GM21390 (cell line): Measurements from ENCODE around the gene TANC2.

Experiments
- ATAC-seq: cut with Tn5 transposase; IDR thresholded peaks from one replicate; pipeline ENCODE4 v1.9.1; 2021; ENCODE audit not compliant: unreplicated experiment

The TANC2 gene

DNA sequence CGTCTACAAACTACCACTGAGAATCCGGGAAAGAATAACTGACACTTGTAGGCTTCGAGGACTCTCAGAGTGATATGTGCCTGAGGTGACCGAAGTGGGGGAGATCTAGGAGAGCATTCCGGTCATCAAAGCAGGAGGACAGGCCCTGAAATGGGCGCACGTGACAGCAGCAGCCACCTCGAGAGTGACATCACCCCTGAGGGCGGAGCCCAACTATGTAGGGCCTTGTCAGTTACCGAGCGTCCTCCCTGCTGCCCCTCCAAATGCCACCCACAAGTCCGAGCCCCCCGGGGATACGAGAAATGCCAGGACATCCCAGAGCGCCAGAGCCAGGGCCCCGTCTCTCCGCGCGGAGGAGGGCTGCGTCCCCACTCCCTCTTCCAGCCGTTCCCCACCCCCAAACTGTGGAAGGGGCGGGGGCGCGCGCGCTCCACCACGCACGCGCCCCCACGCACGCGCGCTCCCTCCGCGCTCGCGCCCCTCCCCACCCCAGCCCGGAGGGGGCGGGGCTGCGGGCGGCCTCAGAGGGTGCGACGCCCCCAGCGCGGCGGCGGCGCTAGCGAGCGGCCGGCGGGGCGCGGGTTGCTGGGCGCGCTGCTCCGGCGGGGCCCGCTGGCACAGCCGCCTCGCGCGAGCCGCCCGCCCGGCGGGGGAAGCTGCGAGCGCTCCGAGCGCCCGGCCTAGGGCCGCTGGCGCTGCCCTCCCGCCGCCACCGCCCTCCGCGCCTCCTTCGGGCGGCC is at the start of gene TANC2:
TANC2 (plus strand) TSS at position 550 of the 740 bp plus-strand sequence. CDS start 43,325 bp downstream, outside the sequence.
- peak; percentile 57 for ATAC-seq

DNA sequence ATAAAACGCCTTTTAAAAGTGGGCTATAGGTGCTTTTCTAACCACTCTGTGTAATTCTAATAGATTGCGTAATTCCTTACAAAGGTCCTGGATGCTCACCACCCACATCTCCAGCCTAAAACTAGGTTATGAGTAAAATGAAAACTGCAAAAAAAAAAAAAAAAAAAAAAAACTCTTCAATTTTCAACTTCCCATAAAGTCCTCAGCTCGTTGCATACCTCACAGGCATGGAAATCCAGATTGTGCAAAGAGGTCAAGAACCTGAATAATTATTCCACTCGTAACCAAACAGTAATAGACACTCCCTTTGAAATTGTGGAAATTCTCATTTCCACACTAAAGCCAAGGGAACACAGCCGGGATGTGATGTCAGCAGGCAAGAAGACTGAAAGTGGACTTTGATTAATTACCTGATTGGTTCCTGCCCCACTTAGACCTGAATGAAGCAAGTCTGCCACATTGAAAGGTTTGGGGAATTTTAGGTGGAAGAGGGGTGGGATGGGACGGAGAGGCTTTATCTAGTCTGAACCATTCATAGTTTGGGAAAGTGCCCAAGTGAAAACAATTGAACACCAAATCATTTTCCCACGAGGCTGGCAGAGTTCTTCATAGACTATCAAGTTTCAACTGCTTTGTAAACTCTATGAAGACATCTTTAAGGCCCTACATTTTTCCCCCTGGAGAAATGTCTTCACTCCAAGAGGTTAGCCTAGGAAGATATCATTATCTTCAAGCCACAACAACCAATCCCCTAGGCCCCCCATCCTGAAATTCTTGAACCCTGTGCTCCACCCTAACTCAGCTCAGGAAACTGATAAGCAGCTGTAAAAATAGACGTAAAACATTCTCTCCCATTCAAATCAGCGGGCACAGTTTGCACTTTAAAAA is 49.1 kb upstream of the TANC2 start:
- no peak for ATAC-seq

DNA sequence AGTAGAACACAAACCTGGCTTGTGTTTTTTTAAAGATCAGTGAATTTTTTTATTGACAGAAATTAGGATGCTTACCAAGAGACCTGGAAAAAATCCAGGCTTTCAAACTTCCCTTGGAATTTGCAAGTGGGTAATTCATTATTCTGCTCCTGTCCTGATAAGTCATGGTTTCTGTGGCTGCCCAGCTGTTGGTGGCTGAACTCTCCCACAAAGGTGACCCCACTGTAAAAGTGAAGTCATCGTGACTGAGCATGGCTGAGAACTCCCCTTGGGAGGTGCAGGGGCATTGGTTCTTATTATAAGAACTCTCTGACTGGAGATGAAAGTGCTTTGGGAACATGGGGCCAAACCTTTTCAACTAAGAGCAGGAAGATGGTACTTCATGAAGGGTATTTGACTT is 46.6 kb upstream of the TANC2 start:
- no peak for ATAC-seq

DNA sequence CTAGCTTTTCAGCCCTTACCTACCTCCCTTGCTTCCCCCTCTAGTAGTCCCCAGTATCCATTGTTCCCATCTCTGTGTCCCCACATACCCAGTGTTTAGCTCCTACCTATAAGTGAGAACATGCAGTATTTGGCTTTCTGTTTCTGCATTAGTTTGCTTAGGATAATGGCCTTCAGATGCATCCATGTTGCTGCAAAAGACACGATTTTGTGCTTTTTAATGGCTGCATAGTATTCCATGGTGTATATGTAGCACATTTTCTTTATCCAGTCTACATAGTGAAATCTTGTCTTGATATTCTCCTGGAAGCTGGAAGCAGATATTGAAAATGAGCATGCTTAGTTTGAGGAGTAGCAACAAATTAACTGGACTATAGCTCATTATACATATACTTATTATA is 45.7 kb upstream of the TANC2 start:
- no peak for ATAC-seq

DNA sequence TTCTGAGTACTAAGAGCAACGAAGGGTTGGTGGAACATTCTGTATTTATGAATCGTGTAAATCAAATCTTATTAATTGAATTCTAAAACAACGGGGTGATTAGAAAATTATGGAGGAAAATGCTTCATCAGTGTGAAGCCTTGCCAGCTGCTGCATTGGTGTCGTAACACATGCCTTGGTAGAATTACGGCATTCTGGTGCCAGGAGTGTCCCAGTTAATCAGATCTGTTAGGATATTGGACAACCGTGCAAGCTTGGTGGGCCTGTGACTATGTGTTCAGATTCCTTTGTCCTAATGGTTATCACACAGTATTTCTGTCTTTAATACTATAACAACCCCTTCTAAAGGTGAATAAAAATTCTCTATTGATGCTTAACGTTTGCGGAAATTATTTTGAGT is 44.2 kb upstream of the TANC2 start:
- no peak for ATAC-seq

DNA sequence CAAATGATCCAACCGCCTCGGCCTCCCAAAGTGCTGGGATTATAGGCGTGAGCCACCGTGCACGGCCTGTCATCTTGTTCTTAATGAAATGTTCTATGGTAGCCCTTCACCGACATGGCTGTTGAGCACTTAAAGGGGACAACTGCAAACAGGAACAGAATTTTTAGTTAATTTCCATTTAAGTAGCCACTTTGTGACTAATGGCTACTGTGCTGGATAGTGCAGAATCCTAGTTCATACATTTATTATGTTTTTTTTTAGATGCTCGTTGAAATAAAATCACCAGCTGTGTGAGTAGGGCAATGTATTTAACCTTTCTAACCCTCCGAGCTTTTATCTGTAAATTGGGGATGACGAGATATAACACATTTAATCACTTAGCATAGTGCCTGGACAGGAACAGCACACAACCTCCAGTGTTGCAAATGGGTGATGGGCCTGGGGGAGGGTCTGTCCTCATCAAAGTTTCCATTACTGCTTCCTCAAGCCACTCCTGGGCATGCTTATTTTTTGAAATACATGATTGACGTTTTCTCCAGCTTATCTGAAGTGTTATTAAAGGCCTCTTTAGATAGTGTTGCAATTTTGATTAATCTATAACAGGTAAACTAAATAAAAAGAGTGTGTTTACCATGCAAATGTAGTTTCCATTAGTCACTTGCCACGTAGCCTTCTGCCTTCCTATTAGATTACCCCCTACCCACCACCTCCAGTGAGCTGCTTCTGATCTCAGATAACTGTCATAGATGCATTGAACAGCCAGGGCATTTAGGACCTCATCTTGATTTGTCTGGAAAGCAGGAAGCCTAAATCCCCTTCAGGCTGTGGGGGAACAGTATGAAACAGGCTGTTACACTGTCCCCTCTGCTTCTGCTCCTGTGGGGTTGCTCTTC is 42.5 kb upstream of the TANC2 start:
- no peak for ATAC-seq

DNA sequence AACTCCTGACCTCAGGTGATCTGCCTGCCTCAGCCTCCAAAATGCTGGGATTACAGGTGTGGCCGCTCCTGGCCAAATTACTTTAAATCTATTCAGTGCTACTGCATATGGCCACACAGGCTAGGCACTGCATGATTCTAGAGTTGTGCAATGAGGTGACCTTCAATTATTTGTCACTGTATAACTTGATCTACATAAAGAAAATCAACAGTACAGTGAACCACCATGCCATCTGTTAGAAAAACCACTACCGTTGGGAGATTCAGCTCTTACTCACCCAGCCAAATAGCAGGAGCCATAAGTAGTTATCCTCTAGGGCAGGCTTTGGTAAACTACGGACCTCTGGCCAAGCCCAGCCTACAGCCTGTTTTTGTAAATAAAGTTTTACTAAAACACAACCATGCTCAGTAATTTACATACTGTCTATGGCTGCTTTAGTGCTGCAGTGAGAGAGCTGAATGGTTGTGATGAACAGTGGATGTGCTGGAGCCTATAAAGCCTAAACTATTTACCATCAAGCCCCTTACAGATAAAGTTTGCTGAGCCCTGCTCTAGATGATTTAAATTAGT is 40.7 kb upstream of the TANC2 start:
- no peak for ATAC-seq

DNA sequence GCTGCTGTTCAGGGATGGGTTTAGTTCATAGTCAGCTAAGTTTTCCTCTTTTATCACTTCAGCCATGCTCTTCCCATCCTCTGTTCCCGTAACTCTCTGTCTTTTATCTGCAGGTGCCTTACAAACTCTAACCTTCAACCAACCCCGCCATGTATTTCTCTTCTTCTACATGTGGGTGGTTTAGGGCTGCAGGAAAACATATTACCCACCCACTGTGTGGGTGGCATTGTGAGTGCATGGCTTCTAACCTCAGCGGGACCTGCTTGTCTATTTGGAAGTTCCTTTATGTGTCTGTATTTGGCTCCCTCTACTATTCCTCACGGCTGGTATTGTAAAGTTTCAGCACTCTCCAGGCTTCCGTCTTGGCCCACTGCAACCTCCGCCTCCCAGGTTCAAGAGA is 39.0 kb upstream of the TANC2 start:
- ATAC-seq, result no peak

DNA sequence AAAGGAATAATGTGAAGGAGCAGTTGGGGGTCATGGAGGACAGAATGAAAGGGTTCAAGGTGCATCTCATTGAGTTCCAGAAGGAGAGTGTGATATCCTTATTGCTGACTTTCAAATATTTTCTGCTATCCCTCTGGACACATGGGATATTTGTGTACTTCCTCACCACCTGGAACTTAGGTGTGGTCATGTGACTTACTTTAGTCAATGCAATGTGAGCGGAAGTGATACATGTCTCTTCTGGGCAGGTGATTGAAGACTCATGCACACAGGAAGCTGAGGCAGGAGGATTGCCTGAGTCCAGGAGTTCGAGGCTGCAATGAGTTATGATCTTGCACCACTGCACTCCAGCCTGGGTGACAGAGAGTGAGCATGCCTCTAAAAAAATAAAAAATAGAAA is 36.7 kb upstream of the TANC2 start:
- no peak for ATAC-seq

DNA sequence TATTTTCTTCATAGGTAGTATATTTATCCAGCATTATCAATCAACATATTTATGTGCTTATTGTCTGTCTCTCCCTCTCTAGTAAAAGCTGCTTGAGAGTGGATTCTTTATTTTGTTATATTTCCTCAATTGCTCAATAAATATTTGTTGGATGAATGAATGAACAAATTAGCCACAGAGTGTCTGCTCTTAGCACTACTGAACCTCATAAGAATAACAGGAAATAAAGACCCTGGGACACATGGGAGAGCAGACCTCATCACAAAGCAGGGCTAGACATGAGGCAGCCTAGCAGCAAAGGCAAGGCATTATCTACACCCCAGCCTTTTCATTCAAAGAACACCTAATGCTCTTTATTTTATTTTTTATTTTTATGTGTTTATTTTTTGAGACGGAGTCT is 34.9 kb upstream of the TANC2 start:
- no peak for ATAC-seq

DNA sequence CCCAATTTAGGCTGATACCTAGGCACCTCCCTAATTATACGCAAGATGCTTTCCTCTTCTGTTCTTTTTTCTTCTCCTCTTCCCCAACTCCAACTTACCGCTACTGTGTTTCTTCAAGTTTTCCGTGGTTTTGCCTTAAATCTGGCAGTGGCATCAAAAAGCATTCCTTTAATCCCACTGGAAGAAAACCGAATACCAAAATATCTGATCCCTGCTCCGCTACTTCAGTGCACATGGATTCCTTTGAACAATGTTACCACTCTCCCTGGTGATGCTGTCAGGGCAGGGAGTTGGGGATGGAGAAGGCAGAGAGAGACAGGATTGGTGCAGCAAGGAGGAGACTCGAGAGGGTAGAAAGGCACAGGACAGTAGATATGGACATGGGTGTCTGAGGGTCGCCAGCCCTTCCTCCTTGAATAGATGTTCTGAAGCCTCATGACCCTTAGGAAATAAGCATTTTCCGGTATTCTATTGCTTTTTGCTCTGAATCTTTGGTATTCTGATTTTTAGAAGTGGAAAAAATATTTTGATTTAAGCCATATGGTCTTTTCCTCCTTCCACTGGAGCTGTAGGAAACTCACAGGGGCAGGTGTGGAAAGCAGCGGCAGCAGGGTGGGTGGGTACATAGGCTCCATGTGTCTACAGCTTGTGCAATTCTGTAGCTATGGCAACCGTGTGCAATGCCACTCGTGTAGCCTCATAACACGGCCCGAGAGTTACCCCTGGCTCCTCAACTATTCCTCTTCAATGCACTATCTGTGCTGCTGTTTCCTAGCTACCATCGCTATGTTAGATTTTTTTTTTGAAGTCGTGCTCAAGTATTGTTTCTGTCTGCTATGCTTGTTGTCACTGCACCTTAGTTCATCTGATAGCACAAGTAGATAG is 32.3 kb upstream of the TANC2 start:
- ATAC-seq, result no peak

DNA sequence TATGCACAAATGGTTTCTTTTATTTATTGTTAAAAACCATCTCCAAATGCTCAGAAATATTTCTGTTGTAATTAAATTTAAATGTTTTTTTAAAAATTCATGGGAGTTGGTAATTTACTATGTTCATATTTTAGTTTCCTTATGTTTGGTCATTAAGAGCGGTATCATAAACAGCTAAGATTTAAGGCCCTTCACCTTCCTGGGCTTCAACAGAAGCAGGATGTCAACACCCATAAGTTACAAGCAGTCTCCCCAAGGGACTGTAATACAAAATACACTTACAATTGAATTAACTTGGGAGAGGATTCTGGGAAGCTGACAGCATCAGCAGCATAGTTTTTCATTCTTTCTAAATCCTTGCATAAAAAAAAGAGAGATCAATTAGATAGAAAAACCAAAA is 30.9 kb upstream of the TANC2 start:
- no peak for ATAC-seq

DNA sequence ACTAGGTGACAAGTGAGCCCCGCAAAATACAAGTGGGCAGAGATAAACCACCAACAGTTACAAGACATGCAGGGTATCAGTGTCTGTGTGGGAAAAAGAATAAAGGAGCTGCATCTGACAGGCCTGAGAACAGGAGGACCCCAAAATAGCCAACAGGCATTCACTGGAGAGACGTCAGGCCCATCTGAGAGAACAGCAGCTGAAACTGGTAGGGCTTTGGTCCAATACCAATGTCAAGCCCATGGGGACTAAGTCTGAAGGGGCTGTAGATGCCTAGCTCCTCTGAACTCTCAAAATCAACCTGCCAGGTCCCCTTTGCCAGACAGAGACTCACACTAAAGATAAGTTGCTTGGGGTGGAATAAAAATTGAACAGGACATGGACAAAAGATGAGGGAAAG is 30.5 kb upstream of the TANC2 start:
- ATAC-seq, result no peak

DNA sequence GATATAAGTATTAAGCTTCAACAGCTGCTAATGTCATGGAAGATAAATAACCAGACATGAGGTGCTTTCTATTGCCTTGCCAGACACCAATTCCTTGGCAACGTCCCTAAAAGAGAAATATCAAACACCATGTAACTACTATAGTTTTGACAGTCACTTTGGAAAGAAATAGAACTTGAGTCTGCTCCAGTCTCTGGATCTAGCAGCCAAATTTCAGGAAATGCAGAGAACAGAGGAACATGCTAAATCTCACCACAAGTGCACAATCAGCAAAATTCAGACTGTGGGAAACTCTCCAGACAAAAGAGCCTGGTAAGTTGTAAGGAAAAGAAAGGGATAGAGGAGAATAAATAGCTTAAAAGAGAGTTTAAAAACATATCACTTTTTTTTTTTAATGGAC is 28.4 kb upstream of the TANC2 start:
- ATAC-seq, result no peak

DNA sequence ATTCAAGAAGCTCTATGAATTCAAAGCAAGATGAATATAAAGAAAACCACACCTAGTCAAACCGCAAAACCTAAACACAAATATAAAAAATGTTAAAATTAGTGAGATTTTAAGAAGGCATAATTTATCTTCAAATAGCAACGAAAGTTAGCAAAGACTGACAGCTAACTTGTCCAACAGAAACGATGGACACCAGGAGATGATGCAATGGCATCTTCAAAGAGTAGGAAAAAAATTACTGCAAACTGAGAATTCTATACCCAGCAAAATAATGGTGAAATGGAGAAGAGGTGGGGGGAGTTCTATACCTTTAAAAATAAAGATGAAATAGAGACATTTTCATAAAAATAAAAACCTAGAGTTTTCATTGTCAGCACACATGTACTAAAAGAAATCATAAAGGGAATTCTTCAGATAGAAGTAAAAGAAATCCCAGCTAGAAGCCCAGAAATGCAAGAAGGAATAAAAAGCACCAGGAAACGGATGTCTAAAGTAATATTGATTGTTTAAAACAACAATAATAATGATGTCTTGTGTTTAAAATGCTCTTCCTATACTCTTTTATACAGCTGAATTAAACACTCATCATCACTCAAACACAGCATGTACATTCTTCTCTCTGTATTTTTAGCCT is 24.6 kb upstream of the TANC2 start:
- ATAC-seq, result no peak

DNA sequence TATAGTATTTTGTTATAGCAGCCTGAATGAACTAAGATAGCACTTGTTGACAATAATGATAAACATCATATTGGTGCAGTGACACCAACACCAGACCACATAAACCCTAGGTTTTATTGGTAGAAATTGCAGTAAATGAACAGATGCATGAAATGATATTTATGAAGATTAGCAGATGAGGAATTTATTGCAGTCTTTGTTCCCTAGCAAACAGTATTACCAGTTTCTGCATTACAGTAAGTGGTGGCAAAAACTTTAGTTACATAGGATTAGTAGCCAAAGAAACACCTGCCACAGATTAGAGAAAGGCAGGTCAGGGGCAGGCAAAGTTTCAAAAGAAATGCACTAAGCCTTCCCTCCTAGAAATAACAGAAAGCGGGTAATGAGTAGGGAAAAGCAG is 17.7 kb upstream of the TANC2 start:
- no peak for ATAC-seq

DNA sequence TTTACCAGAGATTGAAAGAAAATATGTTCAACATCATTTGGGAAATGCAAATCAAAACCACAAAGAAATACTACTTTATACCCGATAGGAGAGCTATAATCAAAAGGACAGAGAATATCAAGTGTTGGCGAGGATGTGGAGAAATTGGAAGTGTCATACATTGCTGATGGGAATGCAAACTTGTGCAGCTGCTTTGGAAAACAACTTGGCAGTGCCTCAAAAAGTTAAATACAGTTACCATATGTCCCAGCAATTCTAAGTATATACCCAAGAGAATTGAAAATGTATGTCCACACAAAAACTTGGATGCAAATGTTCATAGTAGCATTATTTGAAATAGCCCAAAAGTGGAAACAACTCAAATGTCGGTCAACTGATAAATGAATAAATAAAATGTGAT is 17.0 kb upstream of the TANC2 start:
- no peak for ATAC-seq

DNA sequence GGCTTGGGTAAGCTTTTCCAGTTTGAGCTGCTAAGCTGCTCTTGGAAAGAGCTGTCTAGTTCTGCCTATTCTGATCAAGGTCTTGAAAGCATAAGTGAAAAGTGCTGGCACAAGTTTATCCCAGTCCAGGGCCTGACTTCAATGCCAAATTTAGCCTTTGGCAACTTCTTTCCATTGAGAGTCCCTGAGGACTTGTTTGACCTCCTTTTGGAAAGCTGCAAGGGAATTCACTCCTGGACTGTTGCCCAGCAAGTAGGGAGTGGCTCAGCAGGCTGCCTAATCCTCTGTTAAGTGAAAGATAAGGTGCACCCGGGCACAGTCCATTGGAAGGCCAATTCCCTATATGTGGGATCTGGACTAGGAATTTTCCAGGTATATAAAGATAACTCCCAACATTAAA is 16.0 kb upstream of the TANC2 start:
- no peak for ATAC-seq

DNA sequence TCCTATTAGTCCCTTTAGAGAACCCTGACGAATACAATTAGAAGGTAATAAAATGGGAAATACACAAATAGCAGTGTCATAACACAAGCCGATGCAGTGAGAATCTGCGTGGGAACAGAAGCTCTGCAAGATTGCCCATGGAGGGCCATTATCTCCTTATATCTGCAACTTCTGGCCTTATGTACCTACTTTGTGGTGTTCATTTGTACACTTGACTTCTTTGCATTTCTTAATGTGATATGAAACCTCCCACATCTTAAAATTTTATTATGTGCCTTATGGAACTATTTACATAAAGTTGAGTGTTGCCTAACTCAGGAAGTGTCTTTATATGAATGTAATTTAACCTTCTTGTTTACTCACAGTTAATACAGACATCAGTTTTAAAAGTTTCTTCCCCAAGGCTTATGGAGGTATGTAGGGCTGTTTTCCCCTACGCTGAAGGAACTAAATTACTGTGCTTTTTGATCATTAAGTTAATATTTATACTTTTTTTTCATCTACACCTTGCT is 10.1 kb upstream of the TANC2 start:
- no peak for ATAC-seq
